IPS DF 6.9 (cell line): Measurements from ENCODE around the gene OR1I1.

Experiments used
- DNase-seq: peaks from one replicate; pipeline ENCODE4 v3.0.0-alpha.2; 2013; ENCODE audit warnings: low read depth, low spot score
- H3K27ac ChIP-seq: one replicate; pipeline ENCODE4 v1.5.1; 2013; ENCODE audit warnings: low read length, control low read depth
- H3K27me3 ChIP-seq: 2 replicates; pipeline ENCODE4 v1.6.1; 2013; ENCODE audit warnings: mild to moderate bottlenecking, low read length; ENCODE audit not compliant: control insufficient read depth, insufficient read depth
- H3K36me3 ChIP-seq: 2 replicates; pipeline ENCODE4 v1.6.1; 2013; ENCODE audit warnings: low read length; ENCODE audit not compliant: control insufficient read depth, insufficient read depth
- H3K4me1 ChIP-seq: 2 replicates; pipeline ENCODE4 v1.6.1; 2013; ENCODE audit warnings: low read length; ENCODE audit not compliant: control insufficient read depth, insufficient read depth
- H3K4me3 ChIP-seq: 2 replicates; pipeline ENCODE4 v1.5.1; 2013; ENCODE audit warnings: mild to moderate bottlenecking, low read length
- H3K9me3 ChIP-seq: 2 replicates; pipeline ENCODE4 v1.6.1; 2013; ENCODE audit warnings: low read length, inconsistent platforms; ENCODE audit not compliant: control insufficient read depth, insufficient read depth
- WGBS: extraction: QIAGEN DNeasy Blood & Tissue Kit; methylation state at CpG from one replicate; pipeline ENCODE4 v1.1.7; 2013; ENCODE audit warnings: mixed read lengths, missing lambda C conversion rate; ENCODE audit not compliant: insufficient read length, insufficient coverage; 5-methylcytosine and 5-hydroxymethylcytosine counted together

OR1I1 gene

DNA sequence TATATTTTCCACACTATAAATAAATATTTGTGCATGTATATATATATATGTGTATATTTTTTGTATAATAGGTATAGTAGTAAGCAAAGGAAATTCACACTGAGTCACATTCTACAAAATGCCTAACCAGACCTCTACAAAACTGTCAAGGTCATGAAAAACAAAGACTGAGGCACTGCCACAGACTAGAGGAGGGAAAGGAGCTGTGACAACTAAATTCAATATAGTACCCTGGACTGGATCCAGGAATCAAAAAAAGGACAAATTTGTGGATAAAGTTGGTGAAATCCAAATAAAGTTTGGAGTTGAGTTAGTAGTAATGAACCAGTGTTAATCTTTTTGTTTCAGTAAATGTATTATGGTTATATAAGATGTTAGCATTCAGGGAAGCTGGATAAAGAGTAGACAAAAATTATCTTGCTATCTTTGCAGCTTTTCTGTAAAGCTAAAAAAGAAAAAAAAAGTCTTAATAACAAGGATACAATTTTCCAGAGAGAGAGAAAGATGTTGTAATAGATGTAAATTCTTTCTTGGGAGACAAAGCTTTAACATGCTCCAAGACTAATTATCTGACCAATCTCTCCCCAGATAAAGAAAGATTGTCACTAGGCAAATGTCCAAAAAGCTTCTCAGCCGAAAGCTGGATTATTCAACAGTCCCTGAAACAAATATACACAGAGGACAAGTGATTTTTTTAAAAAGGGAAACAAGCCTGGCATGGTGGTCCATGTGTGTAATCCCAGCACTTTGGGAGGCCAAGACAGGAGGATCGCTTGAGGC is 44.3 kb downstream of the OR1I1 start:
- WGBS = no CpG with 5 or more reads among the region's 2 CpGs
- H3K27ac ChIP-seq = no peak overlapping the region

DNA sequence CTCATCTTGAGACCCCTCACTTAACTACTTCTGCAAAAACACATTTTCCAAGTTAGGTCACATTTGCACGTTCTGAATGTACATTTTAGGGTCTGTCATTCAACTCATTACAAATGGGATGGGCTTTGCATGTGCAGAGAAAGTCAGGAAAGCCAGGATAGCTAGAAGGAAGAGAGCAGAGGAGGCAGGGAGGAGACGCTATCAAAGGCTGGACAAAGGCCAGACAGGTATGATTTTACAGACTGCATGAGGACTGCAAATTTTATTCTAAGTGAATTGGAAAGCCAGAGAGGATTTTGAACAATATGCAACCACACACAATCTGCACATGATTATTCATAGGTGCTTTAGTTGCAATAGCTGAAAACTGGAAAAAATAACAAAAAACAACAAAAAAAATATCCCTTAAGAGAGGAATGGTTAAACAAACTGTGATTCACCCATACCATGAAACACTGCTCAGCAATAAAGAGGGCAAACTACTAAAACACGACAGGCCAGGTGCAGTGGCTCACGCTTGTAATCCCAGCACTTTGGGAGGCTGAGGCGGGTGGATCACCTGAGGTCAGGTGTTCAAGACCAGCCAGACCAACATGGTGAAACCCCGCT is 46.3 kb downstream of the OR1I1 start:
- Histone ChIP-seq H3K4me3 (no peak overlapping the region), H3K9me3 (no peaks in the 10 kb centered on the region), H3K4me1 (no peaks in the 10 kb centered on the region; the same call in 1 of the 2 replicates), H3K27me3 (no peaks in the 10 kb centered on the region), H3K27ac (no peak overlapping the region), H3K36me3 (peaks cover 1% of the 10 kb centered on the region; the same call in 1 of the 2 replicates)
- WGBS = no CpG with 5 or more reads among the region's 6 CpGs
- no peak for DNase-seq

More for the DNA sequence above, 44.3 kb downstream of the OR1I1 start:
- H3K4me1 ChIP-seq = no peaks in the 10 kb centered on the region; the same call in 1 of the 2 replicates
- H3K4me3 ChIP-seq = no peak overlapping the region; the same call in 1 of the 2 replicates
- H3K9me3 ChIP-seq = no peaks in the 10 kb centered on the region
- H3K27me3 ChIP-seq = no peaks in the 10 kb centered on the region
- H3K36me3 ChIP-seq = peaks cover 9% of the 10 kb centered on the region
- no peak for DNase-seq

DNA sequence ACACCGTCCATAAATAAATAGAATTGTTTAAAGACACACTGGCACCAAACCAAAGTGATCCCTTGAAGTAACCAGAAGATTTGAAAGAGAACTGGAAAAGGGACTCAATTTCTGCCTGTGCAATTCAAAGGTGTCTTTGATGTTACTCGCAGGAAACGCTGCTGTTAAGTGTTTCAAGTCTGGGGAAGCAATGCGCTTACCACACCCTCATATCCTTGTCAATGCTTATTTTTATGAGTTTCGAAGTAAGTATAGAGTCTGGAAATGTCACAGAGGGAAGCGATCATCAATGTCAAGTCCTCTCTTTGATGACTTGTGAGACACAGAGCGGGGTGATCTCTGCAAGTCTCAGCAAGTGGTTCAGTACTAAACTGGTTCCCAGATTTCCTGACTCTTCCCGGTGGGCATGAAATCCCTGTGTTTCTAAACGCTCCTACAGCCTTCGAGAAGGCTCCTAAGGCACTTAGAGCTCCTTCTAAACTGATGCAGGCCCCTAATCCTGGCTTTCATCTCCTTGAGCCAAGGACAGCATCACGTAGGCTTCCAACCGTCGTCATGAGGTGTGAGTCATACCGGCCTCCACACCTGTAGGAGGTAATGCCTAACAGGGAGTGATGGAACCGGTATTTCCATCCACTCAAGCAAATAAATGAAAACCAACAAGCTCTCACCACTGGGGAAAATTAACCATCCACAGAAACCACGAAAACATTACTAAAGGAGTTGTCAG is 48.0 kb downstream of the OR1I1 start:
- H3K27me3 ChIP-seq = no peaks in the 10 kb centered on the region
- no CpG with 5 or more reads among the region's 16 CpGs for WGBS
- no peak overlapping the region for H3K4me3 ChIP-seq
- DNase-seq = no peak
- no peaks in the 10 kb centered on the region for H3K9me3 ChIP-seq
- H3K27ac ChIP-seq = no peak overlapping the region
- no peaks in the 10 kb centered on the region for H3K4me1 ChIP-seq
- no peaks in the 10 kb centered on the region for H3K36me3 ChIP-seq

DNA sequence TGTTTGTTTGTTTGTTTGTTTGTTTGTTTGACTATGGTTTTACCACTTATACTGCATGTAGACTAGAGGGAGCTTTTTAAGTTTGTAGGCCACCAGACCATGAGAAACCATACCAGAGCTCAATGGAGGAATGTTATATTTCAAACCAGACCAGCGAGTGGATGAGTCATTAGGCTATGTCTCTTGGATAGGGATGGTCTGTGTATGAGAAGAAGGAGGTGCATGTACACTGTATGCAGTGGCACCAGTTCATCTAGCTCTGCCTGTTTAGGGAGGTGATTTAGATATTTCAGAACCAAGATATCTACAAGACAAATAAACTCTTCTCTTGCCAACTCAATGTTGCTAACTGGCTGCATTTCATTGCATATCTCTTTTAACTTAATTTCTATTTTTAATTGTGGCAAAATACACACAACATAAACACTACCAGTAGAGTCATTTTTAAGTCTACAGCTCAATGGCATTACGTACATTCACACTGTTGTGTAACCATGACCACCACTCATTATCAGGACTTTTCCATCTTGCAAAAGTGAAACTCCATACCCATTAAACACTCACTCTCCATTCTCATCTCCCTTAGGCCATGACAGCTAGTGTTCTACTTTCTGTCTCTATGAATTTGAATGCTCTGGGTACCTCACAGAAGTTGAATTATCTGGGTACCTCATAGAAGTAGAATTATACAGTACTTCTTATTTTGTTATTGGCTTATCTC is 54.4 kb downstream of the OR1I1 start:
- Histone ChIP-seq H3K36me3 (no peaks in the 10 kb centered on the region), H3K4me3 (no peak overlapping the region), H3K27ac (no peak overlapping the region), H3K9me3 (peaks cover 4% of the 10 kb centered on the region; the same call in 1 of the 2 replicates), H3K4me1 (no peaks in the 10 kb centered on the region), H3K27me3 (no peaks in the 10 kb centered on the region)
- no peak for DNase-seq
- WGBS = no CpG with 5 or more reads among the region's 2 CpGs

DNA sequence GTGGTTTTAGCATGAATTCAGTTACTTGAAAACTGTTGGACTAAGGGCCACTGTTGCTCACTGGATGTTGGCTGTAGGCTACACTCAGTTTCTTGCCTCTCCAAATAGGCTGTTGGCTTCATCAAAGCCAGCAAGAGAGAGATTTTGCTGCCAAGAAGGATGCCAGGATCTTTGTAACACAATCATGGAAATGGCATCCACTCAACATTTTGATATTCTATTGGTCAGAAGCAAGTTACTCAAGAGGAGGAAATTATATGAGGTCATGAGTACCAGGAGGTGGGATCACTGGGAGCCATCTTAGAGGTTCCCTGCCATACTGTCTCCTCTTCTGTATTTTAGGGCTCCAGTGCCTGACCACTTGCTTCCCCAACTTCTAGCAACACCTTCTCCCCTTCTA is 55.8 kb downstream of the OR1I1 start:
- Histone ChIP-seq H3K27me3 (no peaks in the 10 kb centered on the region), H3K36me3 (no peaks in the 10 kb centered on the region), H3K27ac (no peak overlapping the region), H3K4me3 (no peak overlapping the region), H3K9me3 (peaks cover 4% of the 10 kb centered on the region; the same call in 1 of the 2 replicates), H3K4me1 (no peaks in the 10 kb centered on the region)
- DNase-seq = no peak

DNA sequence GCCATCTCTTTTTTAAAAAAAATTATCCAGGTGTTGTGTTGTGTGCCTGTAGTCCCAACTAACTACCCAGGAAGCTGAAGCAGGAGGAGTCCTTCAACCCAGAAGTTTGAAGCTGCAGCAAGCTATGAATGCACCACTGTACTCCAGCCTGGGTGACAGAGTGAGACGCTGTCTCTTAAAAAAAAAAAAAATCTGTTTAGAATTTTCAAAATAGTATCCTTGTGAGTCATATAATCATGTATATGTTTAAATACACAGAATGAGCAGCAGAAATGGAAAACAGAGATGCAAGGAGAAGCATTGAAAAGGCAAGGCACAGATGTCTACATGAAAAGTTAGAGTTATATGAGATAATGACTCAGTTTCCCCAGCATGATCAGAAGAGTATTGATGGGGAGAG is 56.4 kb downstream of the OR1I1 start:
- H3K27me3 ChIP-seq = no peaks in the 10 kb centered on the region
- DNase-seq = no peak
- no peaks in the 10 kb centered on the region for H3K36me3 ChIP-seq
- no peak overlapping the region for H3K4me3 ChIP-seq
- WGBS = no CpG with 5 or more reads among the region's 1 CpG
- H3K9me3 ChIP-seq = peaks cover 4% of the 10 kb centered on the region; the same call in 1 of the 2 replicates
- H3K27ac ChIP-seq = no peak overlapping the region
- H3K4me1 ChIP-seq = no peaks in the 10 kb centered on the region

DNA sequence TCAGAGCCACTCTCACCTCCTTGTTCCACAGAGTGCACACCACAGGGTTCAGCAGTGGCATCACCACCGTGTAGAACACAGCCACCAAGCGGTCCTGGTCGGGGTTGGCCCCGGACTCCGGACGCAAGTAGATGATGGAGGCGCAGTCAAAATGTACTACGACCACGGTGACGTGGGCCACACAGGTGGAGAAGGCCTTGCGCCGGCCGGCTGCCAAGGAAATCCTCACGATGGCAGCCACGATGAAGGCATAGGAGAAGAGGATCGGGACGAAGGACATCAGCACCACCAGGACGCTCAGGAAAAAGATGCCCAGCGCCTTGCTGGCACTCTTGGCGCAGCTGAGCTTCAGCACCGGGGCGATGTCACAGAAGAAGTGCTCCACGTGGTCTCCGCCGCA is 59.1 kb downstream of the OR1I1 start:
- no peak overlapping the region for H3K4me3 ChIP-seq
- H3K27ac ChIP-seq = no peak overlapping the region
- H3K9me3 ChIP-seq = peaks cover 4% of the 10 kb centered on the region; the same call in 1 of the 2 replicates
- H3K36me3 ChIP-seq = no peaks in the 10 kb centered on the region
- H3K4me1 ChIP-seq = no peaks in the 10 kb centered on the region
- DNase-seq = no peak
- H3K27me3 ChIP-seq = no peaks in the 10 kb centered on the region
- no CpG with 5 or more reads among the region's 25 CpGs for WGBS

DNA sequence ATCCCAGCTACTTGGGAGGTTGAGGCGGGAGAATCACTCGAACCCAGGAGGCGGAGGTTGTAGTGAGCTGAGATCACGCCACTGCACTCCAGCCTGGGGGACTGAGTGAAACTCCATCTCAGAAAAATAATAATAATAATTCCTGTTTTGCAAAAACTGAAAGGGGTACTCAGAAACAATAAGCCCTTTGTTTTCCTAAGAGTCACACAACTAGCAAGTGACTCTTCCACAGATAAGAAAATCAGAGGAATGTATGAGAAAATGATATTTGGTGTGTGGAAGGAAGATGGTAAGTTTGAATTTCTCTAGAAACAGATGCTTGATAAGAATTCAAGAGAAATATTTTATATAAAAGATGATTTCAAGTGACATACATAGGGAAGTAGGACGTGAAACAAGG is 60.3 kb downstream of the OR1I1 start:
- H3K9me3 ChIP-seq = peaks cover 4% of the 10 kb centered on the region; the same call in 1 of the 2 replicates
- no peaks in the 10 kb centered on the region for H3K27me3 ChIP-seq
- H3K4me1 ChIP-seq = no peaks in the 10 kb centered on the region
- H3K36me3 ChIP-seq = no peaks in the 10 kb centered on the region
- no peak overlapping the region for H3K27ac ChIP-seq
- no peak overlapping the region for H3K4me3 ChIP-seq
- no CpG with 5 or more reads among the region's 5 CpGs for WGBS
- DNase-seq = no peak
